ENCODE measurements around the gene DMD.

The DMD gene

GRCh38 chrX:32597777-32598176, 613.6 kb downstream of the DMD start:
- Histone ChIP-seq H3K27ac (ENCODE audit: low read length) (no peak overlapping the region), H3K36me3 (ENCODE audit: insufficient read depth, low read depth, low read length) (no peaks in the 10 kb centered on the region), H3K9ac (ENCODE audit: low read depth, low read length) (no peak overlapping the region), H3K4me1 (ENCODE audit: insufficient read depth, low read length) (no peaks in the 10 kb centered on the region), H3K9me3 (ENCODE audit: insufficient read depth, low read depth, low read length) (peaks cover under 1% of the 10 kb centered on the region; the same call in 1 of the 2 replicates), H3K4me3 (ENCODE audit: low read length) (no peak overlapping the region), H3K27me3 (ENCODE audit: insufficient read depth, low read length) (no peaks in the 10 kb centered on the region)

- Histone ChIP-seq H3K4me1 (ENCODE audit: insufficient read depth, low read length) (no peaks in the 10 kb centered on the region), H3K27ac (ENCODE audit: low read length) (no peak overlapping the region), H3K36me3 (ENCODE audit: insufficient read depth, low read depth, low read length) (no peaks in the 10 kb centered on the region), H3K9me3 (ENCODE audit: insufficient read depth, low read depth, low read length) (peaks cover 6% of the 10 kb centered on the region; the same call in 1 of the 2 replicates), H3K9ac (ENCODE audit: low read depth, low read length) (no peak overlapping the region), H3K27me3 (ENCODE audit: insufficient read depth, low read length) (no peaks in the 10 kb centered on the region), H3K4me3 (ENCODE audit: low read length) (no peak overlapping the region)
Observed at GRCh38 chrX:32592786-32593185, 618.6 kb downstream of the DMD start.

GRCh38 chrX:32591589-32591988, 619.8 kb downstream of the DMD start:
- no peak overlapping the region for H3K9ac ChIP-seq (ENCODE audit: low read depth, low read length)
- H3K9me3 ChIP-seq (ENCODE audit: insufficient read depth, low read depth, low read length), result peaks cover 6% of the 10 kb centered on the region; the same call in 1 of the 2 replicates
- no peak overlapping the region for H3K4me3 ChIP-seq (ENCODE audit: low read length)
- no peak overlapping the region for H3K27ac ChIP-seq (ENCODE audit: low read length)
- no peaks in the 10 kb centered on the region for H3K36me3 ChIP-seq (ENCODE audit: insufficient read depth, low read depth, low read length)
- no peaks in the 10 kb centered on the region for H3K27me3 ChIP-seq (ENCODE audit: insufficient read depth, low read length)
- no peaks in the 10 kb centered on the region for H3K4me1 ChIP-seq (ENCODE audit: insufficient read depth, low read length)

GRCh38 chrX:32582729-32583128, 628.6 kb downstream of the DMD start:
- Histone ChIP-seq H3K36me3 (ENCODE audit: insufficient read depth, low read depth, low read length) (no peaks in the 10 kb centered on the region), H3K27me3 (ENCODE audit: insufficient read depth, low read length) (no peaks in the 10 kb centered on the region), H3K4me1 (ENCODE audit: insufficient read depth, low read length) (no peaks in the 10 kb centered on the region), H3K4me3 (ENCODE audit: low read length) (no peak overlapping the region), H3K9me3 (ENCODE audit: insufficient read depth, low read depth, low read length) (no peaks in the 10 kb centered on the region), H3K27ac (ENCODE audit: low read length) (no peak overlapping the region), H3K9ac (ENCODE audit: low read depth, low read length) (no peak overlapping the region)

GRCh38 chrX:32576885-32577284, 634.5 kb downstream of the DMD start:
- no peaks in the 10 kb centered on the region for H3K4me1 ChIP-seq (ENCODE audit: insufficient read depth, low read length)
- no peaks in the 10 kb centered on the region for H3K9me3 ChIP-seq (ENCODE audit: insufficient read depth, low read depth, low read length)
- no peak overlapping the region for H3K9ac ChIP-seq (ENCODE audit: low read depth, low read length)
- H3K27ac ChIP-seq (ENCODE audit: low read length), result no peak overlapping the region
- H3K4me3 ChIP-seq (ENCODE audit: low read length), result no peak overlapping the region
- H3K36me3 ChIP-seq (ENCODE audit: insufficient read depth, low read depth, low read length), result no peaks in the 10 kb centered on the region
- H3K27me3 ChIP-seq (ENCODE audit: insufficient read depth, low read length), result no peaks in the 10 kb centered on the region

- Histone ChIP-seq H3K27ac (ENCODE audit: low read length) (no peak overlapping the region), H3K4me3 (ENCODE audit: low read length) (no peak overlapping the region), H3K27me3 (ENCODE audit: insufficient read depth, low read length) (no peaks in the 10 kb centered on the region), H3K4me1 (ENCODE audit: insufficient read depth, low read length) (no peaks in the 10 kb centered on the region), H3K36me3 (ENCODE audit: insufficient read depth, low read depth, low read length) (no peaks in the 10 kb centered on the region), H3K9me3 (ENCODE audit: insufficient read depth, low read depth, low read length) (no peaks in the 10 kb centered on the region), H3K9ac (ENCODE audit: low read depth, low read length) (no peak overlapping the region)
Observed at GRCh38 chrX:32572644-32573043, 638.7 kb downstream of the DMD start.

GRCh38 chrX:32571579-32571978, 639.8 kb downstream of the DMD start:
- Histone ChIP-seq H3K36me3 (ENCODE audit: insufficient read depth, low read depth, low read length) (no peaks in the 10 kb centered on the region), H3K9me3 (ENCODE audit: insufficient read depth, low read depth, low read length) (no peaks in the 10 kb centered on the region), H3K4me3 (ENCODE audit: low read length) (no peak overlapping the region), H3K27ac (ENCODE audit: low read length) (no peak overlapping the region), H3K4me1 (ENCODE audit: insufficient read depth, low read length) (no peaks in the 10 kb centered on the region), H3K9ac (ENCODE audit: low read depth, low read length) (no peak overlapping the region), H3K27me3 (ENCODE audit: insufficient read depth, low read length) (no peaks in the 10 kb centered on the region)

GRCh38 chrX:32562261-32562660, 649.1 kb downstream of the DMD start:
- no peaks in the 10 kb centered on the region for H3K36me3 ChIP-seq (ENCODE audit: insufficient read depth, low read depth, low read length)
- H3K4me1 ChIP-seq (ENCODE audit: insufficient read depth, low read length), result no peaks in the 10 kb centered on the region
- H3K27me3 ChIP-seq (ENCODE audit: insufficient read depth, low read length), result no peaks in the 10 kb centered on the region
- no peak overlapping the region for H3K27ac ChIP-seq (ENCODE audit: low read length)
- no peaks in the 10 kb centered on the region for H3K9me3 ChIP-seq (ENCODE audit: insufficient read depth, low read depth, low read length)
- no peak overlapping the region for H3K9ac ChIP-seq (ENCODE audit: low read depth, low read length)
- H3K4me3 ChIP-seq (ENCODE audit: low read length), result no peak overlapping the region

- no peaks in the 10 kb centered on the region for H3K36me3 ChIP-seq (ENCODE audit: insufficient read depth, low read depth, low read length)
- no peak overlapping the region for H3K27ac ChIP-seq (ENCODE audit: low read length)
- no peaks in the 10 kb centered on the region for H3K9me3 ChIP-seq (ENCODE audit: insufficient read depth, low read depth, low read length)
- H3K9ac ChIP-seq (ENCODE audit: low read depth, low read length), result no peak overlapping the region
- H3K4me3 ChIP-seq (ENCODE audit: low read length), result no peak overlapping the region
- H3K4me1 ChIP-seq (ENCODE audit: insufficient read depth, low read length), result no peaks in the 10 kb centered on the region
- H3K27me3 ChIP-seq (ENCODE audit: insufficient read depth, low read length), result no peaks in the 10 kb centered on the region
Observed at GRCh38 chrX:32545101-32545500, 666.2 kb downstream of the DMD start.

GRCh38 chrX:32538554-32538953, 672.8 kb downstream of the DMD start:
- Histone ChIP-seq H3K27me3 (ENCODE audit: insufficient read depth, low read length) (no peaks in the 10 kb centered on the region), H3K4me3 (ENCODE audit: low read length) (no peak overlapping the region), H3K27ac (ENCODE audit: low read length) (no peak overlapping the region), H3K9ac (ENCODE audit: low read depth, low read length) (no peak overlapping the region), H3K36me3 (ENCODE audit: insufficient read depth, low read depth, low read length) (no peaks in the 10 kb centered on the region), H3K4me1 (ENCODE audit: insufficient read depth, low read length) (no peaks in the 10 kb centered on the region), H3K9me3 (ENCODE audit: insufficient read depth, low read depth, low read length) (no peaks in the 10 kb centered on the region)

- H3K36me3 ChIP-seq (ENCODE audit: insufficient read depth, low read depth, low read length), result no peaks in the 10 kb centered on the region
- H3K27me3 ChIP-seq (ENCODE audit: insufficient read depth, low read length), result no peaks in the 10 kb centered on the region
- H3K4me3 ChIP-seq (ENCODE audit: low read length), result no peak overlapping the region
- H3K9me3 ChIP-seq (ENCODE audit: insufficient read depth, low read depth, low read length), result no peaks in the 10 kb centered on the region
- no peaks in the 10 kb centered on the region for H3K4me1 ChIP-seq (ENCODE audit: insufficient read depth, low read length)
- no peak overlapping the region for H3K9ac ChIP-seq (ENCODE audit: low read depth, low read length)
- H3K27ac ChIP-seq (ENCODE audit: low read length), result no peak overlapping the region
Observed at GRCh38 chrX:32533848-32534247, 677.5 kb downstream of the DMD start.

GRCh38 chrX:32532262-32532661, 679.1 kb downstream of the DMD start:
- no peak overlapping the region for H3K27ac ChIP-seq (ENCODE audit: low read length)
- H3K9ac ChIP-seq (ENCODE audit: low read depth, low read length), result no peak overlapping the region
- H3K27me3 ChIP-seq (ENCODE audit: insufficient read depth, low read length), result no peaks in the 10 kb centered on the region
- no peaks in the 10 kb centered on the region; the same call in 1 of the 2 replicates for H3K4me1 ChIP-seq (ENCODE audit: insufficient read depth, low read length)
- no peaks in the 10 kb centered on the region for H3K36me3 ChIP-seq (ENCODE audit: insufficient read depth, low read depth, low read length)
- H3K4me3 ChIP-seq (ENCODE audit: low read length), result no peak overlapping the region
- no peaks in the 10 kb centered on the region for H3K9me3 ChIP-seq (ENCODE audit: insufficient read depth, low read depth, low read length)

Data from iPS-20b (cell line).